ENCODE data around the gene UXS1.

DNA sequence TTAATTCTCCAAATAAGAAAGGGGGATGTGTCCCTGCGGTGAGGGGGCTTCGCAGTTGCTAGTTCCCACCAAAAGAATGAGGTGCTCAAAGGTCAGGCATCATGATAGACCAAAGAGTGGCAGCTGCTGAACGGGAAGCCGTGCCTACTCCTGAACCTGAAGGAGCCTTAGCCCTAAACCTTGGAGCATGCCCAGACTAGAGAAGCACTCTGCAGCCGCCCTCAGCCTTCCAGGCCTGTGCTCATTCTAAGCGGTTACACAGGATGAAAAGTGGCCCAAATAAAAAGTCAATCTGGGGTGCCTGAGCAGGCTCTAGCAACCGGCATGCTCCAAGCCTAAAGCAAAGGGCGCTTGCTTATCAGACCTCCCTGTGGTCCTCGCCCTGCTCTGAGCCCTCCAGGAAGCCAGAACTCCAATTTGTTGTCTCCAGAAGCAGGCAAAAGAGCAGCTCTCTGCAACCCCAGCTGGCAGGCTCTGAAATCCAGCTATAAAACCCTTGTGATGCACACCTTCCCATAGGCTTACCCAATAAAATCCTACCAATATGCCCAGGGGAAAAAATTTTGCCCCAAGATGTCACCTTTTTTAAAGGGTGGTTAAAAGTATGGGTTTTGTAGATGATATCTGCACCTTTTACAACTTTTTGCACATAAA lies 17.5 kb downstream of the UXS1 start:
- TF ChIP-seq, protein P1, sequence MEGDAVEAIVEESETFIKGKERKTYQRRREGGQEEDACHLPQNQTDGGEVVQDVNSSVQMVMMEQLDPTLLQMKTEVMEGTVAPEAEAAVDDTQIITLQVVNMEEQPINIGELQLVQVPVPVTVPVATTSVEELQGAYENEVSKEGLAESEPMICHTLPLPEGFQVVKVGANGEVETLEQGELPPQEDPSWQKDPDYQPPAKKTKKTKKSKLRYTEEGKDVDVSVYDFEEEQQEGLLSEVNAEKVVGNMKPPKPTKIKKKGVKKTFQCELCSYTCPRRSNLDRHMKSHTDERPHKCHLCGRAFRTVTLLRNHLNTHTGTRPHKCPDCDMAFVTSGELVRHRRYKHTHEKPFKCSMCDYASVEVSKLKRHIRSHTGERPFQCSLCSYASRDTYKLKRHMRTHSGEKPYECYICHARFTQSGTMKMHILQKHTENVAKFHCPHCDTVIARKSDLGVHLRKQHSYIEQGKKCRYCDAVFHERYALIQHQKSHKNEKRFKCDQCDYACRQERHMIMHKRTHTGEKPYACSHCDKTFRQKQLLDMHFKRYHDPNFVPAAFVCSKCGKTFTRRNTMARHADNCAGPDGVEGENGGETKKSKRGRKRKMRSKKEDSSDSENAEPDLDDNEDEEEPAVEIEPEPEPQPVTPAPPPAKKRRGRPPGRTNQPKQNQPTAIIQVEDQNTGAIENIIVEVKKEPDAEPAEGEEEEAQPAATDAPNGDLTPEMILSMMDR (IDR thresholded peaks at IDR 0.05), result no peak
- TF ChIP-seq POLR2A (IDR thresholded peaks at IDR 0.05; ENCODE audit: low read depth), result no peak
- TF ChIP-seq POLR2AphosphoS5 (IDR thresholded peaks at IDR 0.05), result no peak
